GM21381 (cell line): Measurements from ENCODE around the gene TSN.

Source experiments
- ATAC-seq: cut with Tn5 transposase; IDR thresholded peaks from one replicate; pipeline ENCODE4 v1.9.1; 2021; ENCODE audit warnings: mild to moderate bottlenecking, moderate library complexity; ENCODE audit not compliant: unreplicated experiment

The TSN gene

DNA sequence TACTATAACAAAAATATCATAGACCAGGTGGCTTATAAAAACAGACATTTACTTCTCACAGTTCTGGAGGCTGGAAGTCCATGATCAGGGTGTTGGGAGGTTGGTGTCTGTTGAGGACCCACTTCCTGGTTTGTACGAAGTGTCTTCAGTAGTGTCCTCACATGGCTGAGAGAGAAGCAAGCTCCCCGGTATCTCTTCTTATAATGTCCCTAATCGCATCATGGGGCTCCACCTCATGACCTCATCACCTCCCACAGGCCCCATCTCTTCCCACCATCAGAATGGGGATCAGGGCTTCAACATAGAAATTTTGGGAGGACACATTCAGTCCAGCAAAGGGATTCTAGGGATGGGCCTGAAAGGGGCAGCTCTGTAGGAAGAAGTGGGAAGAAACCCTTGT lies 14.0 kb upstream of the TSN start:
- no peak for ATAC-seq

- no peak for ATAC-seq
Measured at GRCh38 chr2:121746071-121746578, 9.3 kb upstream of the TSN start.

- ATAC-seq, result no peak
Measured at GRCh38 chr2:121748202-121748601, 7.2 kb upstream of the TSN start.

DNA sequence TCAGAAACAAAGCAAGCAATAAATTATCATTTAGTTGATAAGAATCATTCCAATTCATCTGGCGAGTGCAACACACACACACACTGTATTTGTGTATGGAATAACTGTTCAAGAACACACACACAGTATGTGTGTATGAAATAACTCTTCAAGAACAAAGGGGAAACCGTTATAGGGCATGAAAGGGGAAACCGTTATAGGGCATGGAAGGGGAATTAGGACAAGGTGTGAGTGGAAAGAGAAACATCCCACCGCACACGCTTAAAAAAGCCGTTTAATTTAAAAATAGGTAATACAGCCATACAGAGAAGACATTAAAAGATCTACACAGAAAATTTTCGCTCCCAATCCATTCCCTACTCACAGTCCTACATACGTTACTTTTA lies 607 bp upstream of the TSN start:
- no peak for ATAC-seq

DNA sequence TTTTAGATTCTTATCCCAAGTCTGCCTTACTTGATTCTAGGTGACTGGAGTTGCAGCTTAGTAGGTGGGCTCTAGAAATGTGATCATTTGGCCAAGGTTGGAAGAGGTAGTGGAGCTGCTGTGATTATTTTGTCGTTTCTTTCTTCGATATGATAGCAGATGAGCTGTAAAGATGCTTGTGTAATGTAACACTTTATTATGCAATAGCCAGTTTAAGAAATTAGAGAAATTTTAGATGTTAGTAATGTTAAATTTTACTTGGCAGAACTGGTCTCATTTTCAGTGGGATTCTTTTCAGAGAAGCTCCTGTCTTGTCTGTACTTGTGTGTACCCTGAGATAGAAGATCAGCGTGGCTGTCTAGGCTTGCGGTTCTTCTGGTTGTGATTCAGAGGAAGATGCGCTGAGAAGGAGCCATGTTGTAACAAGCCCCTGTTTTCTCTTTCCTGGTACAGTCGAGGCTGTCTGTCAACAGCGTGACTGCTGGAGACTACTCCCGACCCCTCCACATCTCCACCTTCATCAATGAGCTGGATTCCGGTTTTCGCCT lies 9.3 kb downstream of the TSN start:
- no peak for ATAC-seq

GRCh38 chr2:121766624-121767023 lies 11.2 kb downstream of the TSN start:
- no peak for ATAC-seq

GRCh38 chr2:121768143-121768755 lies 12.8 kb downstream of the TSN start:
- ATAC-seq, result no peak

DNA sequence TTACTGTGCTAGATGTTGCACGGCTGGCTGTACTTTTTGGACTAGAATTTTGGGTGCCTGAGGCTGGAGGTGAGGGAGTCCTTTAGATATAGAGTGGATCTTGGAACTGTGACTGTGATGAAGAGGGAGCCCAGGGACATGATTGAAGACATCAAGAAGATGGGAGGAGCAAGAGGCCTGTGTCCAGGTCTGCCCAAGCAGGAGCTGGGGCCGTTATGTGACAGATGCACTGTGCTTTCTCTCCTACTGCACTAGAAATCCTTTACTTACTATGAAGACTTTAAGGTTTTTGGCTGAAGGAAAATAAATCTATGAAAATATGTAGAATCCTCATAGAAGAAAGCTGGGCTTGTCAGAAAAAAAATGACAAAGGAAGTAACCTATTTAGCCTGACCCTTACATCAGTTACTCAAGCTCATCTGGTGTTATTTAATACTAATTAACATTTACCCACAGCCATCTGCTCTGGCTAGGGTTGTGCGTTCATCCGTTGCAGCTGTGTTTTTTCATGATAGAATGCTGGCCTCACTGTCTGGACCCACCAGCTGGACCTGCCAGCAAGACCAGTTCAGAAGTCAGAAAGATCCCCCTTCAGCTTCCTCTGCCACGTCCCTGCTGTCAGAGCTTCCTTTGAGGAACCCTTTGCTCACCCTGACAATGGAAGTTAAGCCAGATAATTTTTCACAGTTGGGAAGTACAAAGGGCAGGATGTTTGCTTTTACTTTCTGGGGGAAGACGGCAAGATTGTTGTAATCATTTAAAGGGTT lies 16.7 kb downstream of the TSN start:
- no peak for ATAC-seq

DNA sequence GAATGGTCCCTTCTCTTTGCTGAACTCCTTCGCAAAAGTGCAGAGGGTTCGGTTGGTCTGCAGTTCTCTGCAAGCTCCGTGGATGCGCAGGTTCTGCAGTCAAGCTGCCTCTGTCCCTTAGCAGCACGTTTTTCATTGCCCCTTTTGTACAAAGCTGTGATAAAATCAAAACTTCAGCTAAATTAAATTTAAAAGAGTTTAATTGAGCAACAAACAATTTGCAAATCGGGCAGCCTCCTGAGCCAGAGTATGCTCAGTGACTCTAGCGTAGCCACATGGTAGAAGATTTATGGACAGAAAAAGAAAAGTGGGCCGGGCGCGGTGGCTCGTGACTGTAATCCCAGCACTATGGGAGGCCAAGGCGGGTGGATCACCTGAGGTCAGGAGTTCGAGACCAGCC lies 18.8 kb downstream of the TSN start:
- no peak for ATAC-seq

GRCh38 chr2:121776361-121776760 lies 20.9 kb downstream of the TSN start:
- no peak for ATAC-seq

- ATAC-seq, result no peak
Measured at GRCh38 chr2:121776885-121777698, 21.6 kb downstream of the TSN start.

GRCh38 chr2:121777699-121778058 lies 22.2 kb downstream of the TSN start:
- no peak for ATAC-seq

DNA sequence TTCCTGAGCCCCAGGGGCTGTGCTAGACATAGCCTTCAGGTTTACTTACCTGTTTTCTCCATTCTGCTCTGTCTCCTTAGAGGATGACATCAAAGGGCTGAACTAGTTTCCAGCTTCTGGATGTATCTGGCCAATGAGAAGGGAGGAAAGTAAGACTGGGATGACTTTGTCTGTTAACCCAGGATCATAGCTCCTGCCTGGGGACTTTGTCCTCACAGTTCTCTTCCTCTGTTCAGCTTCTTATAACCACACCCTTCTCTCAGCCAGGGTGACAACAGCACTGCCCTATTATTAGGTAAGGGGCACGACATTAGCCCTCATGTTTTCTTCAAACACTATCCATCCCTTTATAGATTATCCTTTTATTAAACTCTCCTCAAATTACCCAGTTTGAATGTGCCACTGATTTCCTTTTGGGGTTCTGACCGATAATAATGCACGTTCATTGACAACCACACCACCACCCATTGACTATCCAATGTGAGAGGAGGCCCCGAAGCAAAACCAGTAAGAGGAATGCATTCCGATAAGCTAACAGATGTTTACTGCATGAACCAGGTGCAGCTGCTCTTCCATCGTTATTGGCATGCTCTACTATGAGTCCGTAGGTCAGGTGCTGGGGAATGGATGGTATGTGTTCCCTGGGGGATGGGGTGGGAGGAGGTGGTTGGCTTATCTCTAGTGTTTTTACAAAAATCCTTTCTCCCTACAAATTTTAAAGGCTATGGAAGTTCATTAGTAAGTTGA lies 23.5 kb downstream of the TSN start:
- no peak for ATAC-seq

DNA sequence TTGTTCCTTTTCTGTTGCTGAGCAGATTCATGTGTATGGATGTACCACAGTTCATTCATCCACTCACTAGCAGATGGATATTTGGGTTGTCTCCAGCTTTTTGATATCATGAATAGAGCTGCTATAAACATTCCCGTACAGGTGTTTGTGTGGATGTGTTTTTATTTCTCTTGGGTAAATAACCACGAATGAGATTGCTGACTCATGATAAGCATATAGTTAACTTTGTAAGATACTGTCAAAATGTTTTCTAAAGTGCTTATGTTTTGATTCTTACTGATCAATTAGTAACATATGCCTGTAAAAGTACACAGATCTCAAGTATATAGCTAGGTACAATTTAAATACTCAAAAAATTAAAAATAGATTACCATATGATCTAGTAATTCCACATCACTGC lies 27.7 kb downstream of the TSN start:
- no peak for ATAC-seq

- no peak for ATAC-seq
Measured at GRCh38 chr2:121788685-121789084, 33.2 kb downstream of the TSN start.

DNA sequence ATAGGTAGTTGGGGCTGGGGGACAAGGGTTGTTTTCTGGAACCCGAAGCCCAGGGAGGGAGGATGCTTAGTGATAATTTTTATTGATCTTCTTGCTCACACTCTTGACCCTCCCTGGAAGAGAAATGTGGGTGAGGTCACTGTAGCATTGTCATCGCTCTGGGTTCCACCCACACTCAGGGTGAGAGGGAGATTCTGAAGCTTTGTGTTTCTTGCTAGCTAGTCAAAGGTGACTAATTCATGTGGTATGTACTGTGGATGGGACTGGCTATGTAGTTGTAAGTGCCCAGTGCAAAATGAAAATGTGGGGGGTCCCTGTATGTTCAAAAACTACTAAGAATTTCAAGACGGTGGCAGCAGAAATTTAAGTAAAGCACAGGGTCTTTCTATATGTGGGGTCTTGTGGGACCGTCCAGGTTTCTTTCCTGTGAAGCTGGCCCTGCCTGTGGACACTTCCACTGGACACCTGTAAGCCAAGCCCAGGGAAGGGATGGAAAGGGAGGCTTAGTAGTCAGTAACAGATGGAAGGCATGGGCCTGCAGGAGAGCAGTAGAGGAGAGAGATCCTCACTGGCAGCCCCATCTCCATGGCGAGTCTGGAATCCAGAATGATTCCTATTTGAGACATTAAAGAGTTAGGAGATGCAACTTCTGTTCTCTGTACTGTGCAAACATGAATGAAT lies 35.0 kb downstream of the TSN start:
- ATAC-seq, result no peak

- no peak for ATAC-seq
Measured at GRCh38 chr2:121791290-121791689, 35.8 kb downstream of the TSN start.

DNA sequence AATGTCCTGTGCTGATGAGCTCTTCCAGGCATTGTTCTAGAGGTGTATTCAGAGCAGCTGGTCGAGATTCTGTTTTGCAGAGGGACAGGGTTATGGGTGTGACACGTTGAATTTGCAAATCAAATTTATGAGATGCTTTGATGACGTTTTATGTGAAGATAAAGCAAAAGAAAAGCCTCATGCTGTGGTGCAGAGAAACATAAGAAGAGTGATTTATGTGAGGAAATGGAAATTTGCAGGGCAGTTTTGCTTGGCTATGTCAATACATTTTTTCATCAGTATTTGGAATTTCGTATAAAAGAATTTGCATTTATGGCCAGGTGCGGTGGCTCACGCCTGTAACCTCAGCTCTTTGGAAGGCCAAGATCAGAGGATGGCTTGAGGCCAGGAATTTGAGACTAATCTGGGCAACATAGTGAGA lies 36.4 kb downstream of the TSN start:
- no peak for ATAC-seq

GRCh38 chr2:121793816-121794215 lies 38.4 kb downstream of the TSN start:
- ATAC-seq, result no peak

DNA sequence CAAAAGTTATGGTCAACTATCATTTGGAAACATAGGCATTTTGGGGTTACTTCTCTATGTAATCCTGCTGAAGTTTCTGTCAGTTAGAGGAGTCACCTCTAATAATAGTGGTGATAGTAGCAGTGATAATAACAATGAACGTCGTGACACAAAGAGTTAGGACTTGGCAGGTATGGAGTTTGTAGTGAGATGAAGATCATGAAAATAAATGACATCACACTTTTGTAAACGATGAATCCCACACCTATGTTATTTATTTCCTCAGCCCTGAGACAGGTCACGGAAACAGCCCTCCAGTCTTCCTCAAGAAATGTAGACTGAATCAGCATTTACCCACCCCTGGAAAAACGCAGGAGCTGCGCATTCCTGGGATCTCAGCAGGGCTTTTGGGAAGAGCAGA lies 38.8 kb downstream of the TSN start:
- no peak for ATAC-seq
